Endodermal cell (in vitro differentiated cells): ENCODE data around the gene DPP10. TPM values are rescaled to one million over a fixed set of nuclear protein-coding genes. Genes with fewer than 3 reads are reported as not detected.

ENCODE experiments used
- DNase-seq: peaks from one replicate; pipeline ENCODE4 v3.0.0-alpha.2; 2017
- H3K27ac ChIP-seq: 2 replicates; pipeline ENCODE4 v1.5.1; 2013; ENCODE audit warnings: mild to moderate bottlenecking, low read depth, low read length, moderate library complexity
- H3K27me3 ChIP-seq: 2 replicates; pipeline ENCODE4 v1.6.1; 2013; ENCODE audit warnings: mild to moderate bottlenecking, low read length, moderate library complexity; ENCODE audit not compliant: insufficient read depth, control insufficient read depth, poor library complexity, severe bottlenecking
- H3K36me3 ChIP-seq: 2 replicates; pipeline ENCODE4 v1.7.0; 2013; ENCODE audit warnings: mild to moderate bottlenecking, low read length, moderate library complexity; ENCODE audit not compliant: control insufficient read depth, insufficient read depth
- H3K4me1 ChIP-seq: one replicate; pipeline ENCODE4 v1.7.0; 2013; ENCODE audit warnings: low read length; ENCODE audit not compliant: control insufficient read depth, insufficient read depth
- H3K4me3 ChIP-seq: 2 replicates; pipeline ENCODE4 v1.5.1; 2013; ENCODE audit warnings: mild to moderate bottlenecking, low read length, moderate library complexity
- H3K9ac ChIP-seq: 2 replicates; pipeline ENCODE4 v1.6.1; 2013; ENCODE audit warnings: mild to moderate bottlenecking, low read length, moderate library complexity; ENCODE audit not compliant: poor library complexity, severe bottlenecking; ENCODE audit errors: extremely low read depth
- H3K9me3 ChIP-seq: 2 replicates; pipeline ENCODE4 v1.6.1; 2013; ENCODE audit warnings: mild to moderate bottlenecking, low read length, moderate library complexity; ENCODE audit not compliant: control insufficient read depth
- H3K27ac Mint-ChIP-seq: 2 replicates; pipeline ENCODE4 v1.8.0; 2020; ENCODE audit warnings: mixed read lengths
- H3K27me3 Mint-ChIP-seq: 2 replicates; pipeline ENCODE4 v1.8.0; 2021; ENCODE audit warnings: mild to moderate bottlenecking, mixed read lengths; ENCODE audit not compliant: insufficient read depth
- H3K36me3 Mint-ChIP-seq: 2 replicates; pipeline ENCODE4 v1.8.0; 2020; ENCODE audit warnings: low read depth, mixed read lengths
- H3K4me1 Mint-ChIP-seq: 2 replicates; pipeline ENCODE4 v1.8.0; 2020; ENCODE audit warnings: mixed read lengths
- H3K4me3 Mint-ChIP-seq: 2 replicates; pipeline ENCODE4 v1.8.0; 2020; ENCODE audit warnings: mild to moderate bottlenecking, moderate library complexity, mixed read lengths
- H3K9me3 Mint-ChIP-seq: 2 replicates; pipeline ENCODE4 v1.8.0; 2020; ENCODE audit warnings: mild to moderate bottlenecking, mixed read lengths
- WGBS, 2 experiments: methylation state at CpG; one replicate each; pipeline versions ENCODE4 v1.1.5 to v1.1.7; 2013; ENCODE audit warnings: missing lambda C conversion rate in 2 of 2, mixed read lengths in 1 of 2; ENCODE audit not compliant: insufficient coverage in 1 of 2, insufficient read length in 1 of 2; 5-methylcytosine and 5-hydroxymethylcytosine counted together
- total RNA-seq, 2 donors: library from RNA; stranded (reverse); fragmentation: NEBNext Ultra II Directional in 1 of 2; extraction: Animal tissue kit (Norgen Biotek cat#: 25700) in 1 of 2; gene quantifications; 2 replicates in 1 of 2; 3 replicates in 1 of 2; pipeline ENCODE4 v1.2.1, GENCODE V29; 2021
- TF ChIP-seq, protein P1 (sequence below): fragments of 200-600 bp; sonication (generic); conservative IDR thresholded peaks from 2 replicates; pipeline ENCODE4 v1.5.0; 2021; ENCODE audit warnings: antibody characterized with exemption, mild to moderate bottlenecking

DPP10 gene
- total RNA-seq, 2 donors from 2014 or later, result 8.2 to 19.2 TPM

DNA sequence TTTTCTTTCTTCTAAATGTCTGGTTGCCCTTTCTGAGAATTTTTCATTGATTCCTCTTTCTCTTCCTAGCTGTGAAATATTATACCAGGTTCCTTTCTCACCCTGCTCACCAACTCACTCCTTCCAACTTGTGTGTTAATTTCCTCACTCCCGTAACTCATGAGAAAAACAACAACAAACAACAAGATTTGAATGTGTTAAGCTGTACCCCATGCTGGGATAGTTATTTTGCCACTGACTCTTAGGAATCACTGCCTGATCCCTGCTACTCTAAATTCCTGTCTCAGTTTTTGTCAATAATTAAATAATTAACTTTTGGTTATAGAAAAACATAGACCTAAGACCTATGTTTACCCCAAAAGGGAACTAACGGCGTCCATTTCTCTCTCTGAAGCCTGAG lies 242.7 kb downstream of the DPP10 start:
- H3K4me1 Mint-ChIP-seq, result peaks cover 25% of the 10 kb centered on the region
- H3K36me3 Mint-ChIP-seq, result no peaks in the 10 kb centered on the region
- TF ChIP-seq, protein P1, sequence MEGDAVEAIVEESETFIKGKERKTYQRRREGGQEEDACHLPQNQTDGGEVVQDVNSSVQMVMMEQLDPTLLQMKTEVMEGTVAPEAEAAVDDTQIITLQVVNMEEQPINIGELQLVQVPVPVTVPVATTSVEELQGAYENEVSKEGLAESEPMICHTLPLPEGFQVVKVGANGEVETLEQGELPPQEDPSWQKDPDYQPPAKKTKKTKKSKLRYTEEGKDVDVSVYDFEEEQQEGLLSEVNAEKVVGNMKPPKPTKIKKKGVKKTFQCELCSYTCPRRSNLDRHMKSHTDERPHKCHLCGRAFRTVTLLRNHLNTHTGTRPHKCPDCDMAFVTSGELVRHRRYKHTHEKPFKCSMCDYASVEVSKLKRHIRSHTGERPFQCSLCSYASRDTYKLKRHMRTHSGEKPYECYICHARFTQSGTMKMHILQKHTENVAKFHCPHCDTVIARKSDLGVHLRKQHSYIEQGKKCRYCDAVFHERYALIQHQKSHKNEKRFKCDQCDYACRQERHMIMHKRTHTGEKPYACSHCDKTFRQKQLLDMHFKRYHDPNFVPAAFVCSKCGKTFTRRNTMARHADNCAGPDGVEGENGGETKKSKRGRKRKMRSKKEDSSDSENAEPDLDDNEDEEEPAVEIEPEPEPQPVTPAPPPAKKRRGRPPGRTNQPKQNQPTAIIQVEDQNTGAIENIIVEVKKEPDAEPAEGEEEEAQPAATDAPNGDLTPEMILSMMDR, result no peak
- no peaks in the 10 kb centered on the region for H3K27me3 ChIP-seq
- H3K36me3 ChIP-seq, result no peaks in the 10 kb centered on the region
- H3K4me3 ChIP-seq, result no peak overlapping the region
- no peak overlapping the region for H3K27ac ChIP-seq
- no peaks in the 10 kb centered on the region for H3K27me3 Mint-ChIP-seq
- no peaks in the 10 kb centered on the region for H3K9me3 Mint-ChIP-seq
- WGBS, 2 experiments, result 70 to 93% methylated on average over 2 to 3 of the region's 3 CpGs
- peak overlapping the region; percentile 22 for H3K4me3 Mint-ChIP-seq
- no peaks in the 10 kb centered on the region for H3K9me3 ChIP-seq
- peak overlapping the region; percentile 48 for H3K27ac Mint-ChIP-seq
- no peak for DNase-seq
- H3K9ac ChIP-seq, result no peak overlapping the region
- no peaks in the 10 kb centered on the region for H3K4me1 ChIP-seq

GRCh38 chr2:114688241-114688640 lies 245.8 kb downstream of the DPP10 start:
- Mint-ChIP-seq H3K36me3 (no peaks in the 10 kb centered on the region), H3K4me3 (no peak overlapping the region), H3K27me3 (no peaks in the 10 kb centered on the region), H3K4me1 (peaks cover 25% of the 10 kb centered on the region), H3K9me3 (peaks cover 9% of the 10 kb centered on the region), H3K27ac (no peak overlapping the region)
- Histone ChIP-seq H3K9me3 (no peaks in the 10 kb centered on the region), H3K4me3 (no peak overlapping the region), H3K36me3 (no peaks in the 10 kb centered on the region), H3K4me1 (no peaks in the 10 kb centered on the region), H3K27ac (no peak overlapping the region), H3K9ac (no peak overlapping the region), H3K27me3 (no peaks in the 10 kb centered on the region)
- TF ChIP-seq, protein P1, result no peak
- no peak for DNase-seq

- no peak overlapping the region for H3K27ac Mint-ChIP-seq
- no peak overlapping the region for H3K9ac ChIP-seq
- H3K4me3 Mint-ChIP-seq, result no peak overlapping the region
- no peak for DNase-seq
- H3K27ac ChIP-seq, result no peak overlapping the region
- peaks cover 17% of the 10 kb centered on the region for H3K4me1 Mint-ChIP-seq
- H3K27me3 ChIP-seq, result no peaks in the 10 kb centered on the region
- 75 to 89% methylated on average over 1 of the region's 1 CpG for WGBS, 2 experiments
- H3K4me1 ChIP-seq, result peaks cover 7% of the 10 kb centered on the region
- no peaks in the 10 kb centered on the region for H3K27me3 Mint-ChIP-seq
- TF ChIP-seq, protein P1, result no peak
- no peak overlapping the region for H3K4me3 ChIP-seq
- H3K9me3 ChIP-seq, result no peaks in the 10 kb centered on the region
- no peaks in the 10 kb centered on the region for H3K36me3 ChIP-seq
- no peaks in the 10 kb centered on the region for H3K36me3 Mint-ChIP-seq
- H3K9me3 Mint-ChIP-seq, result no peaks in the 10 kb centered on the region
Measured at GRCh38 chr2:114698520-114698919, 256.1 kb downstream of the DPP10 start.
